Measurements from ENCODE around the gene RASSF5.

RASSF5 gene

GRCh38 chr1:206472024-206472423, 35.3 kb upstream of the RASSF5 start:
- Histone ChIP-seq H3K4me2 (ENCODE audit: low read length) (peak overlapping the region; percentile 69), H3K36me3 (ENCODE audit: control insufficient read depth, low read length) (peaks cover 22% of the 10 kb centered on the region), H3F3A (ENCODE audit: control insufficient read depth, insufficient read depth) (0 out of 2 replicates have a peak, but pooled peaks cover 3% of the 10 kb centered on the region), H3K27me3 (ENCODE audit: control insufficient read depth, low read length) (no peaks in the 10 kb centered on the region), H3K9me2 (replicated peaks; ENCODE audit: control insufficient read depth, low read length) (no peaks in the 10 kb centered on the region), H3K79me2 (ENCODE audit: control insufficient read depth, low read length) (no peaks in the 10 kb centered on the region), H3K27ac (ENCODE audit: low read depth, low read length) (peak overlapping the region; percentile 69; the same call in 1 of the 2 replicates), H3K4me3 (ENCODE audit: low read length) (peak overlapping the region; percentile 84), H4K20me1 (ENCODE audit: control insufficient read depth, insufficient read depth, low read depth, low read length) (no peaks in the 10 kb centered on the region; the same call in 1 of the 2 replicates), H3K9me3 (ENCODE audit: control insufficient read depth, insufficient read depth, low read length) (no peaks in the 10 kb centered on the region), H3K4me1 (ENCODE audit: control insufficient read depth, low read length) (peaks cover 57% of the 10 kb centered on the region)
- TF ChIP-seq, protein P1, sequence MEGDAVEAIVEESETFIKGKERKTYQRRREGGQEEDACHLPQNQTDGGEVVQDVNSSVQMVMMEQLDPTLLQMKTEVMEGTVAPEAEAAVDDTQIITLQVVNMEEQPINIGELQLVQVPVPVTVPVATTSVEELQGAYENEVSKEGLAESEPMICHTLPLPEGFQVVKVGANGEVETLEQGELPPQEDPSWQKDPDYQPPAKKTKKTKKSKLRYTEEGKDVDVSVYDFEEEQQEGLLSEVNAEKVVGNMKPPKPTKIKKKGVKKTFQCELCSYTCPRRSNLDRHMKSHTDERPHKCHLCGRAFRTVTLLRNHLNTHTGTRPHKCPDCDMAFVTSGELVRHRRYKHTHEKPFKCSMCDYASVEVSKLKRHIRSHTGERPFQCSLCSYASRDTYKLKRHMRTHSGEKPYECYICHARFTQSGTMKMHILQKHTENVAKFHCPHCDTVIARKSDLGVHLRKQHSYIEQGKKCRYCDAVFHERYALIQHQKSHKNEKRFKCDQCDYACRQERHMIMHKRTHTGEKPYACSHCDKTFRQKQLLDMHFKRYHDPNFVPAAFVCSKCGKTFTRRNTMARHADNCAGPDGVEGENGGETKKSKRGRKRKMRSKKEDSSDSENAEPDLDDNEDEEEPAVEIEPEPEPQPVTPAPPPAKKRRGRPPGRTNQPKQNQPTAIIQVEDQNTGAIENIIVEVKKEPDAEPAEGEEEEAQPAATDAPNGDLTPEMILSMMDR (IDR thresholded peaks at IDR 0.05; ENCODE audit: low read depth, low read length, poor library complexity, severe bottlenecking): no peak

DNA sequence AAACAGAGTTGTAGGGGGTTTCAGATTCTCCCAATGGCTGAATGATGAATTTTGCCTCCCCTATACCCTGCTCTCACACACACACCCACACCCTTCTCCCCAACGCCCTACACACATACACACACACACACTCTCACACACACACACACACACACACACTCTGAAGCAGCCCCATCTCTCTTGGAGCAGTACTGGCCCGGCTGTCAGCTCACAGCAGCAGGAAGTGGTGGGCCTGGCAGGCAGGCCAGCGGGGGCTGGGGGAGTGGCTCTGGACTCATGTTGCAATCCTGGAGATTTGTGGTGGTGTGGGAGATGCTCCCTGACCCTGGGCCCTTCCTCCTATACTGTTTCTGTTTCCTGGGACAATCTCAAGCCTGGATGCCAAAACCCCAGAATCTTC, 34.9 kb upstream of the RASSF5 start:
- peaks cover 53% of the 10 kb centered on the region for H3K4me1 ChIP-seq (ENCODE audit: control insufficient read depth, low read length)
- H3K79me2 ChIP-seq (ENCODE audit: control insufficient read depth, low read length): no peaks in the 10 kb centered on the region
- peaks cover 22% of the 10 kb centered on the region for H3K36me3 ChIP-seq (ENCODE audit: control insufficient read depth, low read length)
- H3K27ac ChIP-seq (ENCODE audit: low read depth, low read length): peak overlapping the region; percentile 69; the same call in 1 of the 2 replicates
- H3K9me2 ChIP-seq (replicated peaks; ENCODE audit: control insufficient read depth, low read length): no peaks in the 10 kb centered on the region
- no peaks in the 10 kb centered on the region for H3K27me3 ChIP-seq (ENCODE audit: control insufficient read depth, low read length)
- no peaks in the 10 kb centered on the region; the same call in 1 of the 2 replicates for H4K20me1 ChIP-seq (ENCODE audit: control insufficient read depth, insufficient read depth, low read depth, low read length)
- no peaks in the 10 kb centered on the region for H3K9me3 ChIP-seq (ENCODE audit: control insufficient read depth, insufficient read depth, low read length)
- TF ChIP-seq EZH2phosphoT487 (IDR thresholded peaks at IDR 0.05; ENCODE audit: borderline replicate concordance, low read length): no peak
- TF ChIP-seq, protein P1 (IDR thresholded peaks at IDR 0.05; ENCODE audit: low read depth, low read length, poor library complexity, severe bottlenecking): no peak
- H3F3A ChIP-seq (ENCODE audit: control insufficient read depth, insufficient read depth): 0 out of 2 replicates have a peak, but pooled peaks cover 3% of the 10 kb centered on the region
- H3K4me2 ChIP-seq (ENCODE audit: low read length): peak overlapping the region; percentile 69
- H3K4me3 ChIP-seq (ENCODE audit: low read length): peak overlapping the region; percentile 84; the same call in 1 of the 2 replicates

- Histone ChIP-seq H3K4me3 (ENCODE audit: low read length) (0 out of 2 replicates have a peak overlapping the region, but pooled peaks have one; percentile 84), H3K36me3 (ENCODE audit: control insufficient read depth, low read length) (peaks cover 22% of the 10 kb centered on the region), H3F3A (ENCODE audit: control insufficient read depth, insufficient read depth) (0 out of 2 replicates have a peak, but pooled peaks cover 3% of the 10 kb centered on the region), H3K9me2 (replicated peaks; ENCODE audit: control insufficient read depth, low read length) (no peaks in the 10 kb centered on the region), H3K4me1 (ENCODE audit: control insufficient read depth, low read length) (peaks cover 49% of the 10 kb centered on the region), H3K27me3 (ENCODE audit: control insufficient read depth, low read length) (no peaks in the 10 kb centered on the region), H3K79me2 (ENCODE audit: control insufficient read depth, low read length) (no peaks in the 10 kb centered on the region), H3K27ac (ENCODE audit: low read depth, low read length) (0 out of 2 replicates have a peak overlapping the region, but pooled peaks have one; percentile 69), H4K20me1 (ENCODE audit: control insufficient read depth, insufficient read depth, low read depth, low read length) (no peaks in the 10 kb centered on the region; the same call in 1 of the 2 replicates), H3K9me3 (ENCODE audit: control insufficient read depth, insufficient read depth, low read length) (no peaks in the 10 kb centered on the region), H3K4me2 (ENCODE audit: low read length) (peak overlapping the region; percentile 69)
- no peak for TF ChIP-seq EZH2phosphoT487 (IDR thresholded peaks at IDR 0.05; ENCODE audit: borderline replicate concordance, low read length)
- TF ChIP-seq, protein P1 (IDR thresholded peaks at IDR 0.05; ENCODE audit: low read depth, low read length, poor library complexity, severe bottlenecking): no peak
Observed at GRCh38 chr1:206472886-206473285, 34.4 kb upstream of the RASSF5 start.

Data from DOHH2 (cell line).